Camera-type eye (tissue), 1 donor: ENCODE measurements around the gene TBKBP1. TPM values are rescaled to one million over a fixed set of nuclear protein-coding genes. Genes with fewer than 3 reads are reported as not detected.

Experiments
- total RNA-seq: library from RNA; depleted of rRNA; stranded (reverse); fragments of >200 nt; gene quantifications from one replicate; pipeline ENCODE4 v1.2.3, GENCODE V29; 2014

Gene TBKBP1, protein sequence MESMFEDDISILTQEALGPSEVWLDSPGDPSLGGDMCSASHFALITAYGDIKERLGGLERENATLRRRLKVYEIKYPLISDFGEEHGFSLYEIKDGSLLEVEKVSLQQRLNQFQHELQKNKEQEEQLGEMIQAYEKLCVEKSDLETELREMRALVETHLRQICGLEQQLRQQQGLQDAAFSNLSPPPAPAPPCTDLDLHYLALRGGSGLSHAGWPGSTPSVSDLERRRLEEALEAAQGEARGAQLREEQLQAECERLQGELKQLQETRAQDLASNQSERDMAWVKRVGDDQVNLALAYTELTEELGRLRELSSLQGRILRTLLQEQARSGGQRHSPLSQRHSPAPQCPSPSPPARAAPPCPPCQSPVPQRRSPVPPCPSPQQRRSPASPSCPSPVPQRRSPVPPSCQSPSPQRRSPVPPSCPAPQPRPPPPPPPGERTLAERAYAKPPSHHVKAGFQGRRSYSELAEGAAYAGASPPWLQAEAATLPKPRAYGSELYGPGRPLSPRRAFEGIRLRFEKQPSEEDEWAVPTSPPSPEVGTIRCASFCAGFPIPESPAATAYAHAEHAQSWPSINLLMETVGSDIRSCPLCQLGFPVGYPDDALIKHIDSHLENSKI
- total RNA-seq = 21.1 TPM

DNA sequence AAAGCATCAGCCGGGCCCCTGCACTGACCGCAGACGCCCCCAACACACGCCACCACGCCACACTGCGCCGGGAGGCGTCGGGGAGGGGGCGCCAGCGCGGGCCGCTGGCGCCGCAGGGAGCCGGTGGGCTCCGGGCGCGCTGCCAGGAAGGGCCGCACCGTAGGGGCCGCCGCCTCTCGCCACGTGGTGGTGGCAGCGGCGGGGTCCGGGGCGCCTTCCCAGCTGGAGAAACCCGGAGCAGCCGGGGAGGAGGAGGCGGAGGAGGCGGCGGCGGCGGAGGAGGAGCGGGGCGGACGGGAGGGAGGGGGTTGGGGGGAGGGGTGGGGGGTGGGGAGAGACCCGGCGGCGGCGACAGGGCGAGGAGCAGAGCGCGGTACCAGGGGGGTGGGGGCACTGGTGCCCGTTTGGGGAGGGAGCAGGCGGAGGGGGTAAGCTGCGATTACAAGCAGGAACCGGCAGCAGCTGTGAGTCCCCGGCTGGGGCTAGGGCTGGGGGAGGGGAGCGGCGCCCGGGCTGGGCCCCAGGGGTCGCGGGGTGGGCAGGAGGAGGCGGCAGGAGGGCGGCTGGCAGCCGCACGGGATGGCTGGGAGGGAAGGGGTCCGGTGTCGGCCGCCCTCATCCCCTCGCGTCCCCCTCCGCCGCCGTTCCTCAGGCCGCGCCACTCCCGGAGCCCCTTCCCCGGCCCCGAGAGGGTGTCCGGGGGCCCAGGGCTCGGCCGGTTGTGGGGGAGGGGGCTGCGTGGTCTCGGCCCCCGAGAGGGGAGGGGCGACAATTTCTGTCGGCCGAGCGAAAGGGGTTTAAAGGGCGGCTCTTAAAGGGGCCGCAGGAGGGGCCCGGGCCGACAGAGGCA, at the start of gene TBKBP1:
TBKBP1 (plus strand) TSS at position 431 of the 850 bp plus-strand sequence. CDS start 1,952 bp downstream, outside the sequence.

DNA sequence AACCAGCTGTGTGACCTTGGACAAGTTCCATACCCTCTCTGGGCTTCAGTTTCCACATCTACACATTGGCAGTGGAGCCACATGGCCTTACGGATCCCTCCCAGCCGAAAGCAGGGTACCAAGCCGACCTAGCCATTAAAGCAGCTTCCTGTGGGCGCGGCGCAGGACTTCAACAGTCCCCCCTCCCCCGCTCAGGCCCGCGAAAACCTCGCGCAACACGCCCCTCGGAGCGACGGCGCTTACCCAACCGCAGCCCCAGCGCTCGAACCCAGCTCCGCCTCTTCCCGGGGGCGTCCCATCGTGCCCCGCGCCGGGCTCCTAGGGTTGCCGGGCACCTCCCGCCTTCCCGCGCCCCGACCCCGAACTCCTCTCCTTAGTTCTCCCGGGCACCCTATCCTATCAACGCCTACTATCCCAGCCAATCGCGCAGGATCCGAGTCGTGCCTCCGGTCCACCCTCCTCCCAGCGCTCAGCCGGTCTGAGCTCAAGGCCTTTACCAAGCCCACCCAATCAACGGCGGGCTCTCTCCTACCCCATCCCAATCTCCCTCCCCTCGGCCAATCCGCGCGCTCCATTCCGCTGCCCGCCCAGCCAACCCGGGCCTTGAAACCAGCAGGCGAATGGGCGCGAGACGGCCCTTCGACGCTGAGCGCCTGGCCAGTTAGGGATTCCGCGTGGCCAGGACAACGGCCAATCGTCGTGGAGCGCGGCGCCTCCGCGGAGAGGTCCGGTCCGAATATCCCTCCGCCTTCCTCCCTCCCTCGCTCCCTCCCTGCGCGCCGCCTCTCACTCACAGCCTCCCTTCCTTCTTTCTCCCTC, 44.6 kb upstream of the TBKBP1 start, which contains the start of gene KPNB1:
KPNB1 (plus strand) TSS at position 767 of the 819 bp plus-strand sequence. CDS start 326 bp downstream, outside the sequence.

GRCh38 chr17:47733047-47733673, 39.2 kb downstream of the TBKBP1 start, which contains the start of gene TBX21:
TSS of gene TBX21 (plus strand) at chr17:47733236. CDS start at chr17:47733455, 219 bp downstream.

Other genes starting within 250 kb of the TBKBP1 start
- gene NPEPPS, start 163.1 kb upstream of the TBKBP1 start, total RNA-seq = 247 TPM
- gene KPNB1, start 44.2 kb upstream of the TBKBP1 start, total RNA-seq = 248 TPM
- 1.5 TPM for gene TBX21, start 39.1 kb downstream of the TBKBP1 start, total RNA-seq
- 13.7 TPM for gene OSBPL7, start 127.6 kb downstream of the TBKBP1 start, total RNA-seq
- gene MRPL10, start 137.4 kb downstream of the TBKBP1 start, total RNA-seq = 15.6 TPM
- gene LRRC46, start 137.5 kb downstream of the TBKBP1 start, total RNA-seq = 0.16 TPM
- gene SCRN2, start 147.1 kb downstream of the TBKBP1 start, total RNA-seq = 39.0 TPM
- 0.38 TPM for gene SP6, start 157.0 kb downstream of the TBKBP1 start, total RNA-seq
- gene SP2, start 202.1 kb downstream of the TBKBP1 start, total RNA-seq = 5.6 TPM
- gene PNPO, start 247.4 kb downstream of the TBKBP1 start, total RNA-seq = 14.2 TPM